SKM-1 treated with dmso at 0.1 percent for 144 hours (cell line): ENCODE data around the gene VWA3A.
"Not testable (repeated sequence)": the region's sequence is repeated elsewhere in the genome, so short reads cannot be mapped to it uniquely, and the experiment has no call there.

ENCODE experiments used
- DNase-seq: peaks from one replicate; lab custom pipeline; 2025; ENCODE audit not compliant: unreplicated experiment; lab: John Stamatoyannopoulos, UW

VWA3A gene, protein sequence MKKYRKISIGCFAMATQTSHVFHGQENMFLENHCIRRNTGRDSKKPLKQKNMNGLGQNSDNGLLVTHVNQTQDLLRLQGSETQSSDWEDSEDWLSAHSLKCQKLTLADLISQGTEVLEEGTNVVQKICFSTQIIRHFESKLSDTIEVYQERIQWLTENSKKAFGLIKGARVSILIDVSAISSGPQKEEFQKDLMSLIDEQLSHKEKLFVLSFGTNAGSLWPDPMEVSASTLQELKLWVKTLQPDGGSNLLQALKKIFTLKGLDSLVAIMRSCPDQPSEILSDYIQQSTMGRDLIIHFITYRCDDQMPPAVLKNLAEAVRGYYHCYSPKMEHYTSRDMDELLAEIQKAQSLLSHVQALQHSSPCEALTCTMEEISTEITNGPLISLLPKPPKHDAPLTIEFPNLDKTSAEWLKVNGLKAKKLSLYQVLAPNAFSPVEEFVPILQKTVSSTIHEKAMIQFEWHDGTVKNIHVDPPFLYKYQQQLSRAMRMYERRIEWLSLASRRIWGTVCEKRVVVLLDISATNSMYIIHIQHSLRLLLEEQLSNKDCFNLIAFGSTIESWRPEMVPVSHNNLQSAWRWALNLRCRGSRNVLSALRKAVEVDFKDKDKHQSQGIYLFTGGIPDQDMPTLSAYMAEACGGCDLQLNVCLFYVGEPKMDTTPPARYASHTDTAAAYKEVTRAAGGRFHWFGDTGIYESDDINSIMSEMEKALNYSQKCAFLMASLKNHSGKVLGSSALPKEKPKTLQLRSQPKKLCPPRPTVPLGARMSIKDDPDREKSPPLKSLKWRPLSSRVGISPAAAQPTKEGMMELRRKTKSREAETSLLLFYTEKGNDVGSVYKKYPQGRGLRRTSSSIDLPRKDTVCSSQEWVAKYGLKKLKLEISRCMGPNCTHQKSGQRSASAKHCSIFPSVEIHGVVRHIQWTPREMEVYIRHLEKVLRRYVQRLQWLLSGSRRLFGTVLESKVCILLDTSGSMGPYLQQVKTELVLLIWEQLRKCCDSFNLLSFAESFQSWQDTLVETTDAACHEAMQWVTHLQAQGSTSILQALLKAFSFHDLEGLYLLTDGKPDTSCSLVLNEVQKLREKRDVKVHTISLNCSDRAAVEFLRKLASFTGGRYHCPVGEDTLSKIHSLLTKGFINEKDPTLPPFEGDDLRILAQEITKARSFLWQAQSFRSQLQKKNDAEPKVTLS

DNA sequence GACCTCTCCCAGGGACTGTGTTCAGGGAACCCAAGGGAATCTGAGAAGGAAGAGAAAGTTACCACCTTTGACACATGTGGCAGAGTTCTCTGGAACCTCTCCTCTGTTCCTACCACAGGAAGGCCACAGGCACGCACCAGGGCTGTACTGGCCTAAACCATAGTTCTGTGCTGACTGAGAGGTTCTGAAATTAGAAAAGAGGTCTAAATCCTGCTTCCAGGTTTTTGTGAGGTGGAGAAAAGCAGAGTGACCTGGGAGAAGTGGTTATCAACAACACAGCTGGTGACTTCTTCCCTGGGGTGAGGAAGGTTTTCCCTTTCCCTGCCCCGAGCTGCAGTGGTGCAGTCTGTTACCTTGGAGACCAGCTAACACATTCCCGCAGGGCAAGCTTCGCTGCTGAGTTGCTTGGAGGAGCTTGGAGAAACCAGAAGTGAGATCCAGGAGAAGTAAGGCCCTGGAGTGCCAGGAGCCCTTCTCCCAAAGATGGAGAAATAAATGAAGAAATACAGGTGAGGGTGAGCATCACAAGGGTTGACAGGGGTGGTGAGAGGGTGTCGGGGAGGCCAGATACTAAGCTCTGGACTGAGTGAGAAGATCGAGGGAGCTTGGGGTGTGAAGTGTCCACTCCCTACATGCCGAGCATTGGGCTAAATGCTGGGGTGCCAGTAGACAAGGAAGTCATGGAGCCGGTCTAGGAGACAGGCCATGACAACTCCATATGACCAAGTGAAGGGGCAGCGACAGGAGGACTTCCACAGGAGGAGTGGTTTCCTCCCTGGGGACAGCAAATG, at the start of gene VWA3A:
TSS of gene VWA3A (plus strand) at position 399 of the 791 bp plus-strand sequence. CDS start at position 496, 97 bp downstream.
- DNase-seq = no peak

DNA sequence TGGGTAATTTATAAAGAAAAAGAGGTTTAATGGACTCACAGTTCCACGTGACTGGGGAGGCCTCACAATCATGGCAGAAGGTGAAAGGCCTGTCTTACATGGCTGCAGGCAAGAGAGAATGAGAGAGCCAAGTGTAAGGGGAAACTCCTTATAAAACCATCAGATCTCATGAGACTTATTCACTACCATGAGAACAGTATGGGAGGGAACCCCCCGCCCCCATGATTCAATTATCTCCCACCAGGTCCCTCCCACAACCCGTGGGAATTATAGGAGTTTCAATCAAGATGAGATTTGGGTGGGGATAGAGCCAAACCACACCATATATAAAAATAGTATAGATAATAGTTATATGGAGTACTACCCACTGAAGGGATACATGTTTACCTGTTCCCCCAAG, 48.5 kb upstream of the VWA3A start:
- DNase-seq = not testable (repeated sequence)

- DNase-seq = not testable (repeated sequence)
These were observed 46.5 kb upstream of the VWA3A start for GRCh38 chr16:22045888-22046287.

DNA sequence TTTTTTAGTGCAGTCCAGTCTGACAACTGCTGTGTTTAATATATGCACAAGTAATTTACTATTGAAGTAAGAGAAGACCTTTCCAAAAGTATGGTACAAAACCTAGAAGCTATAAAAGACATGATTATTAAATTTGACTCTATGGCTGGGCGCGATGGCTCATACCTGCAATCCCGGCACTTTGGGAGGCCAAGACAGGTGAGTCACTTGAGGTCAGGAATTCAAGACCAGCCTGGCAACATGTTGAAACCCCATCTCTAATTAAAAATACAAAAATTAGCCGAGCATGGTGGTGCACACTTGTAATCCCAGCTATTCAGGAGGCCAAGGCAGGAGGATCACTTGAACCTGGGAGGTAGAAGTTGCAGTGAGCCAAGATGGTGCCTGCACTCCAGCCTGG, 41.4 kb upstream of the VWA3A start:
- no peak for DNase-seq

DNA sequence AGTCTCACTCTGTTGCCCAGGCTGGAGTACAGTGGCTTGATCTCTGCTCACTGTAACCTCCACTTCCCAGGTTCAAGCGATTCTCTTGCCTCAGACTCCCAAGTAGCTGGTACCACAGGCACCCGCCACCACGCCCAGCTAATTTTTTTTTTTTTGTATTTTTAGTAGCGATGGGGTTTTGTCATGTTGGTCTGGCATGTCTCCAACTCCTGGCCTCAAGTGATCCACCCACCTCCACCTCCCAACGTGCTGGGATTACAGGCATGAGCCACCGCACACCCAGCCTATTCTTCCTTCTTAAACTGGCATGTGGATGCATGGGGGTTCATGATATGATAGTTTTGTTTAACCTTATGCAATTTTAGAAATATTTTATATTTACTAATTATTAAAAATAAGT, 39.4 kb upstream of the VWA3A start:
- no peak for DNase-seq

DNA sequence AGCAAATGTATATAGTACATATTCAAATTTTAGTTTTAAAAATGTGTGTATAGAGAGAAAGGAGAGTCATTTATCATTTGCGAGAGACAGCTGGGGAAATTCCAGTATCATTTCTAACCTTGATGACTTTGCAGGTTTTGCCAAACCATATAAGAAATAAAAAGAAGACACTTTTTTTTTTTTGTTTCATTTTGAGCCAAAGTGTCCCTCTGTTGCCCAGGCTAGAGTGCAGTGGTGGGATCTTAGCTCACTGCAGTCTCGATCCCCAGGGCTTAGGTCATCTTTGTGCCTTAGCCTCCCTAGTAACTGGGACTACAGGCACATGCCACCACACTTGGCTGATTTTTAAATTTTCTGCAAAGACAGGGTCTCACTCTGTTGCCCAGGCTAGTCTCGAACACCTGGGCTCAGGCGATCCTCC, 38.4 kb upstream of the VWA3A start:
- no peak for DNase-seq

GRCh38 chr16:22054847-22055590, 37.3 kb upstream of the VWA3A start:
- no peak for DNase-seq

DNA sequence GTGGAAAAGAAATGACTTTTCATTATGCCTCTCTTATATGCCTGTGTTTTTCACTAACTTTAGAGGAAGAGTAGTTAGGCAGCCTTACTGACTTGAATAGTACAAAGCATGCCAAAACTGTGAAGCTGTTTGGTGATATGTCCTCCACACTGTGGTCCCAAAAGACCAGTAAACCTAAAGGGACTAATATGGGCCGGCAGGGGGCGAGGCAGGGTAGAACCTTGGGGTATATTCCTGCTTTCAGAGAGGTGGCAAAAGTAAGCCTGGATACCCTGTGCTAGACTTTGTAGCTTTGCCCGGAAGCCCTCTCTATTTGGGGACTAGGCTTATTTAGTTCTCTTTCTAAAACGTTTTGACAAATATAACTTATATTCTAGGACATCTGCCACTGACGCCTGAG, 36.5 kb upstream of the VWA3A start:
- no peak for DNase-seq

GRCh38 chr16:22063888-22064467, 28.4 kb upstream of the VWA3A start:
- DNase-seq = no peak

DNA sequence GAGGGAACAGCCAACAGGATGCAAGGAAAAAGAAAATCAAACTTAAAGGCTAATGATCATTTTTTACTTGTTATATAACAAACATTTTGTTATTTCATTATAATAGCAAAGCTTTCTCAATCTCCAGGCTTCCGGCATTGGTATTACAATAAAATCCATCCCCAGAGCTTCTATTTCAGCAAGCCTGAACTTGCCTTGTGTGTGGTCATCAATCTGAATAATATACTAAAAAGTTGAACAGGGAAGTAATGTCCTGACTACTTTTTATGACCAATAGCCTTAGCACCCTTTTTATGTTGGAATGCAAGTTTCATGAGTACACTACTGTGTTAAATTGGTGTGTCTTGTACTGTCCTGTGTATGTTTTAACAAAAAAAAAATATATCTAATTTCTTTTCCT, 27.1 kb upstream of the VWA3A start:
- no peak for DNase-seq

DNA sequence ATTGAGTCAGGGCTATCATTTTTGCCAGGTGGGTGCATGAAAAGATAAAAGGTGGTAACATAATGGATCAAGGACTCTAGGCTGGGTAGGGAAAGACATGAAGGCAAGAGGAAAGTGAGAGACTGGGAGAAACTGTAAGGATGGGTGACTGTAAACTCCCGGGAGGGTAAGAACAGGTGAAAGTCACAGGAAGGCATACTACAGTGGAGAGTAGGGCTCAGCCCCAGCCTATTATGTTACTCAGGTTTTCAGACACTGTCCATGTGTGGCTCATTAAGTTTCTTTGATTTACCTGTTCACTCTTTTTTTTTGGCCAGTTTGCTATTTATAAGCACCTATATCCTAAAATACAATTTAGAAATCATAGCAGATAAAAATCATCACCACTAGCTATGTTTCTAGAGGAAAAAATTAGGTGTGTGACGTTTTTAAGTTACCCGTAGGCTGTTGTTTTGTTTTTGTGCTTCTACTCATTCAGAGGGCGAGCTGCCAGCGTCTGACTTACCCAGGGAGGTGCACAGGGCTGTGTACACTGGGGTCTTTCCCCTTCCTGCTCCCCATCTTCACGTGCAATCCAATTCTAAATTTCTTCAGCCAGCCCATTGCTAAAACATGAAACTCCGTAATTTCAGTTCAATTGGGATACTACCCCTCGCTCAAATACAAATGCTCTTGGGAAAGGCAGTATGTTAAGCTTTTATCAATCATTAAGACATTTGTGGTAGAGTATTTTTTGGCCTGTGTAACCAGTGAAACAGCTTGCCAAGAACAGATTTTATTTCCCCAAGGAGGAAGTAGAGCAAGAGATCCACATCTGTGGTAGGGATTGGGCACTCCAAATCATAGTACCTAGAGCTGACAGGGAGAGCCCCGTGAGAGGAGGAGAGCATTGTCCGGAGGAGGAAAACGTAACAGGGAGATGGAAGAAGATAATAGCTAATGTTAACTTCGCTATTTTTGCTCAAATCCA, 21.7 kb upstream of the VWA3A start:
- no peak for DNase-seq

- no peak for DNase-seq
These were observed 20.9 kb upstream of the VWA3A start for GRCh38 chr16:22071331-22071910.

GRCh38 chr16:22073350-22073749, 19.0 kb upstream of the VWA3A start:
- DNase-seq = no peak

DNA sequence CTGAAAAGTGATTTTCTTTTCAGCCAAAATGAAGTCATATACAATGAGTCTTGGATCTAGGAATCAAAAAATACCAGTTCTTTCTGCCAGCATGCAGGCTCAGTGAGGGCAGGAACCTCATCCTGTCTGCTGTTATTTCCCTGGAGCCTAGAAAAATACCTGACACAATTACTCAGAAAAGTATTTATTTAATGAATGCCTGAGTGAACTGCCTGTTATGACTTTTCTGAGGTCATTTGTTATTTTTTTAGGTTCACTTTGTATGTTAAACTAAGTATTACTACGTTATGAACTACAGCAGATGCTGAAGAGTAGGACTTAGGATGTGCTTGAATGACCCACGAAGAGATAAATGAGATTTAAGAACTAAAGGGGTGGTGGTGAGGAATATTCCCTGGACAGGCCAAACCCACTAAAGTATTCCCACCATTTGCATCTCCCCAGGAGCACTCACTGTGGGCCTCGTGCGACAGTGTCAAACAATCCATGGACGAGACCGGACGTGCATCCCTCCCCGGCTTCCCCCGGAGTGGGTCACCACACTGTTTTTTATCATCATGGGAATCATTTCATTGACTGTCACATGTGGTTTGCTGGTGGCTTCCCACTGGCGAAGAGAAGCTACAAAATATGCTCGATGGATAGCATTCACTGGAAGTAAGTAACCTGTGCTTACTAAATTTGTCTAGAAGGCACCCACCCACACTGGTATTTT, 17.1 kb upstream of the VWA3A start:
- DNase-seq = no peak

DNA sequence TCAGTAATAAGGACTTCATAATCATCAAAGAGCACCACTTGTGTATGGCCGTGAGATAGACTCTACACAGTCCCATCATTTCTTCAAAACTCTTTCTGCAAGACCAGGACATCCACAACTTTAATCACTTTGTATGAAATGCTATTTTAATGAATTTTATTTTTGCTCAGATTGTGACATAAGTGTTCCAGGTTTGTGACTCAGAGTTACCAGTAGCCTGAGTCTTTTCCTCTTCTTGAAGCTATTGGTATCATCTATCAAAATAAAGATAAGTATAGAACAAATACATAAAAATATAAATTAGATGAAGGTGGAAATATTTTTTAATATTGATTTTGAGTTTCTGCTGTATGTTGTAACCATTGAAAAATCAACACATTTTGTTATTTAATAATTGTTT, 16.6 kb upstream of the VWA3A start:
- no peak for DNase-seq

DNA sequence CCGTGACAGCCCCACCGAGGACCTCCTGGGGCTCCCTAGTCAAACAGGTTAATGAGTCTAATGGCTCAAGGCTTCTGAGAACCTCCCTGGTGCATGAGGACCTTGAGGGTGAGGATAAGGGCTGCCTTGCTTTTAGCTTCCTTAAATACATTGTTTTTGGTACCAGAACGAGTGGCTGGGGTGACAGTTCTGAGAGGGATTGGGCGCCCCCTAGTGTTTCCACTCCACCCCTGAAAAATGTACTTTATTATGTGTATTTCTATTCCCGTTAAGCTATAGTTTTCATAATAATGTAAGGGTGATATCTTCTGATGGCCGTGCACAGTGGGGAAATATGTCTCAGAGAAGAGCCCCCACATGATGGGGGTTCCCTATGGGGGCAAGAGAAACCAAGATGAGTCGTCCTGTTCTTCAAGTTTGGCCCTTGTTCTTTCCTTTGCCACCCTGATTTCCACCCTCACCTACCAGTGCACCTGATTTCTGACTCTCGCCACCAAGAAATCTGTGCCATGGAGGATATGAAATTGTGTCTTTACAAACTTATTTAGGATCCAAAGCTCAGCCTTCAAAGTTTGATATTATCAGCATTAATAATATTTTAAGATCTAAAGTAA, 14.5 kb upstream of the VWA3A start:
- DNase-seq = peak; percentile 60

DNA sequence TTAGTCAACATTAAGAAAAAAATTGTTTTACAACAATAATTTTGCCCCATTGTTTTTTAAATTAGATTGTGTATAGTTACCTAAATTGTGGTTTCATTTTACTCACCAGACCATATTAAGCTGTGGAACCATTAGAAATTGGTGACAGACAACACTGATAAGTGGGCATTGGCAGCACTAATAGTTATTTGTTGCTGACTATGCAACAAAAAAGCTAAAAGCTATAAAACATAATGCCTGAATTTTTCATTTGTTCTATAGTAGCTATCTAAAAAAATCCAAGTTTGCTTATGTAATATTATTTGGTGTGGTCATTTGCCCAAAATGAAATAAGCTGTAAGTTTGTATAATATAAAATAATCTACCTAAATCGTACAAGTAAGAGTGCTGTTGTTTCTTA, 13.7 kb upstream of the VWA3A start:
- DNase-seq = no peak
